ENCODE results near the gene CUEDC2.

GRCh38 chr10:102436312-102436711 is 3.9 kb upstream of the CUEDC2 start:
- no peak for TF ChIP-seq CTCF (IDR thresholded peaks at IDR 0.05)
- TF ChIP-seq POLR2A (IDR thresholded peaks at IDR 0.05) = no peak

Measured in gastroesophageal sphincter (tissue), 3 donors.